GM19238 (cell line): Measurements from ENCODE around the gene PKP1.
"Not testable (repeated sequence)": the region's sequence is repeated elsewhere in the genome, so short reads cannot be mapped to it uniquely, and the experiment has no call there.

ENCODE experiments used
- DNase-seq: peaks from one replicate; pipeline ENCODE4 v3.0.0; 2011; ENCODE audit warnings: low spot score; ENCODE audit not compliant: insufficient read length

Gene PKP1

GRCh38 chr1:201282931-201283829 is at the start of gene PKP1:
TSS of gene PKP1 (plus strand) at chr1:201283506. CDS start at chr1:201283703, 197 bp downstream.
- DNase-seq: no peak

- DNase-seq: not testable (repeated sequence)
Measured at GRCh38 chr1:201239646-201240045, 43.7 kb upstream of the PKP1 start.

GRCh38 chr1:201240171-201240570 is 43.1 kb upstream of the PKP1 start:
- no peak for DNase-seq

GRCh38 chr1:201241736-201242135 is 41.6 kb upstream of the PKP1 start:
- DNase-seq: no peak

- no peak for DNase-seq
Measured at GRCh38 chr1:201245082-201245481, 38.2 kb upstream of the PKP1 start.

- no peak for DNase-seq
Measured at GRCh38 chr1:201248721-201249559, 34.4 kb upstream of the PKP1 start.

GRCh38 chr1:201250326-201251011 is 32.8 kb upstream of the PKP1 start:
- DNase-seq: no peak

GRCh38 chr1:201251411-201251810 is 31.9 kb upstream of the PKP1 start:
- no peak for DNase-seq

- DNase-seq: no peak
Measured at GRCh38 chr1:201251851-201252430, 31.4 kb upstream of the PKP1 start.

- no peak for DNase-seq
Measured at GRCh38 chr1:201252944-201253371, 30.3 kb upstream of the PKP1 start.

- DNase-seq: no peak
Measured at GRCh38 chr1:201253411-201253810, 29.9 kb upstream of the PKP1 start.

GRCh38 chr1:201253906-201254624 is 29.2 kb upstream of the PKP1 start:
- DNase-seq: no peak

GRCh38 chr1:201254625-201255478 is 28.5 kb upstream of the PKP1 start:
- peak; percentile 83 for DNase-seq

- DNase-seq: no peak
Measured at GRCh38 chr1:201255479-201256362, 27.6 kb upstream of the PKP1 start.

GRCh38 chr1:201258132-201258531 is 25.2 kb upstream of the PKP1 start:
- not testable (repeated sequence) for DNase-seq

- DNase-seq: no peak
Measured at GRCh38 chr1:201258763-201259230, 24.5 kb upstream of the PKP1 start.

GRCh38 chr1:201259476-201260235 is 23.6 kb upstream of the PKP1 start:
- DNase-seq: no peak

GRCh38 chr1:201260236-201260590 is 23.1 kb upstream of the PKP1 start:
- DNase-seq: no peak
